H1 (cell line): ENCODE measurements around the gene ACACB.

Experiments used
- CHD1 ChIP-seq: IDR thresholded peaks from 2 replicates; pipeline ENCODE4 v1.6.1; 2012; ENCODE audit warnings: low read depth, low read length, improper control_type of control experiment
- CHD2 ChIP-seq: IDR thresholded peaks from 2 replicates; pipeline ENCODE4 v1.6.1; 2012; ENCODE audit warnings: low read length, improper control_type of control experiment
- GABPA ChIP-seq: IDR thresholded peaks from 2 replicates; pipeline ENCODE4 v1.6.1; 2011; ENCODE audit warnings: mild to moderate bottlenecking, low read length, moderate library complexity, borderline replicate concordance; ENCODE audit not compliant: insufficient read depth
- GTF2F1 ChIP-seq: IDR thresholded peaks from 2 replicates; pipeline ENCODE4 v1.6.1; 2012; ENCODE audit warnings: low read depth, low read length, improper control_type of control experiment, borderline replicate concordance
- KDM5A ChIP-seq: fragments of 200-600 bp; IDR thresholded peaks from 2 replicates; pipeline ENCODE4 v1.7.1; 2012; ENCODE audit warnings: mild to moderate bottlenecking, low read length, inconsistent platforms, mixed read lengths
- POLR2A ChIP-seq, 2 experiments: IDR thresholded peaks; 1 replicate in 1 of 2; 2 replicates in 1 of 2; pipeline ENCODE4 v1.6.1; 2011; ENCODE audit warnings: low read depth in 2 of 2, low read length in 2 of 2, mild to moderate bottlenecking in 2 of 2; ENCODE audit errors: control extremely low read depth in 1 of 2
- SIN3A ChIP-seq, 2 experiments: IDR thresholded peaks in 1 of 2; conservative IDR thresholded peaks in 1 of 2; 2 replicates each; pipeline ENCODE4 v1.6.1; 2011 to 2012; ENCODE audit warnings: low read length in 2 of 2, improper control_type of control experiment in 1 of 2, low read depth in 1 of 2, mild to moderate bottlenecking in 1 of 2
- SP1 ChIP-seq: IDR thresholded peaks from 2 replicates; pipeline ENCODE4 v1.6.1; 2011; ENCODE audit warnings: low read depth, low read length
- TAF1 ChIP-seq: IDR thresholded peaks from 2 replicates; pipeline ENCODE4 v1.6.1; 2011; ENCODE audit warnings: mild to moderate bottlenecking, low read depth, low read length
- TCF12 ChIP-seq: IDR thresholded peaks from 2 replicates; pipeline ENCODE4 v1.6.1; 2011; ENCODE audit warnings: low read depth, mild to moderate bottlenecking, low read length
- TF ChIP-seq, protein P1 (sequence below), 3 experiments: IDR thresholded peaks; 1 replicate in 2 of 3; 2 replicates in 1 of 3; pipeline versions ENCODE4 v1.5.1 to v1.6.1; 2011; ENCODE audit warnings: low read length in 3 of 3, mild to moderate bottlenecking in 3 of 3, inconsistent platforms in 2 of 3, low read depth in 1 of 3, moderate library complexity in 1 of 3; ENCODE audit not compliant: insufficient read depth in 1 of 3; ENCODE audit errors: control extremely low read depth in 1 of 3
- TF ChIP-seq, protein P2 (sequence below): IDR thresholded peaks from 2 replicates; pipeline ENCODE4 v1.6.1; 2012; ENCODE audit warnings: inconsistent platforms

DNA sequence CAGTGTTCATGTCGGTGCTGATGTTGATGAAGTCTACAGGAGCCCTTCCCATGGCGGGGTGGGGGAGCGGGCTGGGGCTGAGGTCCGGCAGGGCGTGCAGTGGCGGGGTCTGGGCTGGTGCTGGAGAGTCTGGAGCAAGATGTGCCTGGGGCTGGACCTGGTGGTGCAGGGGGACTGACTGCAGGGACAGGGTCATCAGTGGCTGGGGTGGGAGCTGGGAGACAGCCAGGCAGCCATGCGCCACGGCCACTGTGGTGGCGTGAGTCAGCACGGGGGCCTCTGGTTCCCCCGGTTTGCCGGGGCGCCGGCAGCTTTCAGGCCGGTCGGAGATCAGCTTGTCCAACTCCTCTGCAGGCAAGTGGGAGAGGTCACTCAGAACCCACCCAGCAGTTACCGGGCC, 165.1 kb downstream of the ACACB start:
- TF ChIP-seq TAF1, result no peak
- no peak for TF ChIP-seq CHD2
- no peak for TF ChIP-seq POLR2A (IDR thresholded peaks at IDR 0.05; ENCODE audit: control extremely low read depth in 1 of 2, low read depth in 2 of 2, low read length in 2 of 2)
- no peak for TF ChIP-seq GTF2F1
- no peak for TF ChIP-seq SP1
- no peak for TF ChIP-seq SIN3A (conservative IDR thresholded peaks at IDR 0.05 in 1 of 2, IDR thresholded peaks at IDR 0.05 in 1 of 2; ENCODE audit: low read depth in 1 of 2, low read length in 2 of 2)
- TF ChIP-seq CHD1, result no peak
- TF ChIP-seq, protein P1, sequence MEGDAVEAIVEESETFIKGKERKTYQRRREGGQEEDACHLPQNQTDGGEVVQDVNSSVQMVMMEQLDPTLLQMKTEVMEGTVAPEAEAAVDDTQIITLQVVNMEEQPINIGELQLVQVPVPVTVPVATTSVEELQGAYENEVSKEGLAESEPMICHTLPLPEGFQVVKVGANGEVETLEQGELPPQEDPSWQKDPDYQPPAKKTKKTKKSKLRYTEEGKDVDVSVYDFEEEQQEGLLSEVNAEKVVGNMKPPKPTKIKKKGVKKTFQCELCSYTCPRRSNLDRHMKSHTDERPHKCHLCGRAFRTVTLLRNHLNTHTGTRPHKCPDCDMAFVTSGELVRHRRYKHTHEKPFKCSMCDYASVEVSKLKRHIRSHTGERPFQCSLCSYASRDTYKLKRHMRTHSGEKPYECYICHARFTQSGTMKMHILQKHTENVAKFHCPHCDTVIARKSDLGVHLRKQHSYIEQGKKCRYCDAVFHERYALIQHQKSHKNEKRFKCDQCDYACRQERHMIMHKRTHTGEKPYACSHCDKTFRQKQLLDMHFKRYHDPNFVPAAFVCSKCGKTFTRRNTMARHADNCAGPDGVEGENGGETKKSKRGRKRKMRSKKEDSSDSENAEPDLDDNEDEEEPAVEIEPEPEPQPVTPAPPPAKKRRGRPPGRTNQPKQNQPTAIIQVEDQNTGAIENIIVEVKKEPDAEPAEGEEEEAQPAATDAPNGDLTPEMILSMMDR (IDR thresholded peaks at IDR 0.05; ENCODE audit: control extremely low read depth in 1 of 3, insufficient read depth in 1 of 3, low read depth in 1 of 3, low read length in 3 of 3), result no peak
- TF ChIP-seq, protein P2, sequence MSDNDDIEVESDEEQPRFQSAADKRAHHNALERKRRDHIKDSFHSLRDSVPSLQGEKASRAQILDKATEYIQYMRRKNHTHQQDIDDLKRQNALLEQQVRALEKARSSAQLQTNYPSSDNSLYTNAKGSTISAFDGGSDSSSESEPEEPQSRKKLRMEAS, result no peak
- TF ChIP-seq GABPA, result no peak
- TF ChIP-seq TCF12, result no peak
- no peak for TF ChIP-seq KDM5A
